GM19099 (cell line): ENCODE results near the gene PRKG1.

ENCODE experiments used
- POLR2A ChIP-seq: IDR thresholded peaks from 3 replicates; pipeline ENCODE4 v1.6.1; 2011; ENCODE audit warnings: low read depth; ENCODE audit not compliant: insufficient read length; ENCODE audit errors: extremely low read depth

Gene PRKG1

GRCh38 chr10:51289519-51289918, 215.2 kb downstream of the PRKG1 start:
- TF ChIP-seq POLR2A = no peak

GRCh38 chr10:51291961-51292360, 217.7 kb downstream of the PRKG1 start:
- TF ChIP-seq POLR2A = no peak

- no peak for TF ChIP-seq POLR2A
These were observed 223.2 kb downstream of the PRKG1 start for GRCh38 chr10:51297438-51297837.

- TF ChIP-seq POLR2A = no peak
These were observed 226.5 kb downstream of the PRKG1 start for GRCh38 chr10:51300617-51301304.

DNA sequence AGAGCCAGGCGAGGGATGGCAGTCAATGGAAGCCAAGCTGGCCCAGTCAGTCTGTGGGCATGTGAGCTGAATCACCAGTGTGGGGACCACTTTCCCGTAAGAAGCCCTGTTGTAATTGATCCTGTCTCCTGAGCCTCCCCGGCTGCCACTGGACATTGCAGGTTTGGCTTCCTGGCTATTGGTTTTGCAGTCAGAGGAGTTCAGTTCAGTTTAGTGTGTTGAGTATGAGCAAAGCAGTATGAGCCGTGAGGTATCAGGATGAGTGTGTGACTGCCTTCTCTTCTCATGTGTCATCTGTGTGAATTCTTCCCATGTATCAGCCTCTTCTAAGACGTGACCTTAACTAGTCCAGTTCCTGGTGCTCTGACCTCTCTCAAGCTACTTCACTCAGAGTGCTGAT, 227.4 kb downstream of the PRKG1 start:
- no peak for TF ChIP-seq POLR2A

DNA sequence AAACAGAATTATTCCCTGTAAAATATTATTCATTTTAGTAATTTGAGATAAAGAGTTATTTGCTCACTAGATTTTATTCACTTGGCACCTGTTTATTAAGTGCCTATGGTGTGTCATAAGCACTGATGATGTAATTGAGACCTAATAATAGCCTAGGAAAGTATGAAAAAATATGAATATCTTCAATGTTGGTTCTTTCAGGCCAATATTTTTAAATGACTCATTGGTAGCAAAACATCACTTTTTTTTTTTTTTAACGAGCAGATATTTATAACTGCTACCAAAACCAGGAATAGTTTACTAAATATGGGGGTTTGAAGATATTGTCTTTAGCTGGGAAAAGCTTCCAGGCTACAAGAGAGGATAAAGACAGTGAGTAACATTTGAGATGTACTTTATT, 228.0 kb downstream of the PRKG1 start:
- no peak for TF ChIP-seq POLR2A

DNA sequence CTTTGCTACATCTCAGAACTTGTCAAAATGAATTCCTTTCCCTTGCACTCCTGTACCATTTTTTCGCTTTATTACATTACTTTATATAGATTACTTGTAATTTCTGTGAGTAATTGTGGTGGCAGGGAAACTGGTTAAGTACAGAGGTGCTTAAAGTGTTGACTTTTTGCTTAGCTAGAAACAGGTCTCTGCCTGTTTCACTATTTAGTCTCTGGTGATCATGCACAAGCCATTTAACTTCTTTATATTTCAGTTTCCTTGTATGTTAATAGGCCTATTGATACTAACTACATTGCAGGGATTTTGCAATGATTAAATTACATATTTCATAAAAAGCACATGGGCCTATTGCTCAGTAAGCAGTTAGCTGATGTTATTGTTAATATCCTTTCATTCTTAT, 233.8 kb downstream of the PRKG1 start:
- TF ChIP-seq POLR2A = no peak

DNA sequence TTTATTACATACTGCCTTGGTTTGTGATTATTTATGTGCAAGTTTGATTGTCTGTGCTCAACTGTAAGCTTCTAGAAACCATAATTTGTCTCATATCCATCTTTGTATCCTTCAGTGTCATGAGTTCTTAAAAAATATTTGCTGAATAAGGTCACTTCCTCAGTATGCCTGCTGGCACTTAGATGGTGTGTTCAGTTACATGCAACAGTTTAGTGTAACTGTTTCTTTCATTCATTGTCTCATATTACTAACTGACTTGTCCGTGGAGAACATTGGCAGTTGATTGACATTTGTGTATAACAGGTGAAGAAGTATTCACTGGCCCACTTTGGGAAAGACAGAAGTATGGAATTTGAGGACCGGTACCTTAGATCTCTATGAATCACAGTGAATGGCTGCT, 236.9 kb downstream of the PRKG1 start:
- no peak for TF ChIP-seq POLR2A

- TF ChIP-seq POLR2A = no peak
These were observed 238.5 kb downstream of the PRKG1 start for GRCh38 chr10:51312817-51313216.

- no peak for TF ChIP-seq POLR2A
These were observed 239.0 kb downstream of the PRKG1 start for GRCh38 chr10:51313251-51313650.

DNA sequence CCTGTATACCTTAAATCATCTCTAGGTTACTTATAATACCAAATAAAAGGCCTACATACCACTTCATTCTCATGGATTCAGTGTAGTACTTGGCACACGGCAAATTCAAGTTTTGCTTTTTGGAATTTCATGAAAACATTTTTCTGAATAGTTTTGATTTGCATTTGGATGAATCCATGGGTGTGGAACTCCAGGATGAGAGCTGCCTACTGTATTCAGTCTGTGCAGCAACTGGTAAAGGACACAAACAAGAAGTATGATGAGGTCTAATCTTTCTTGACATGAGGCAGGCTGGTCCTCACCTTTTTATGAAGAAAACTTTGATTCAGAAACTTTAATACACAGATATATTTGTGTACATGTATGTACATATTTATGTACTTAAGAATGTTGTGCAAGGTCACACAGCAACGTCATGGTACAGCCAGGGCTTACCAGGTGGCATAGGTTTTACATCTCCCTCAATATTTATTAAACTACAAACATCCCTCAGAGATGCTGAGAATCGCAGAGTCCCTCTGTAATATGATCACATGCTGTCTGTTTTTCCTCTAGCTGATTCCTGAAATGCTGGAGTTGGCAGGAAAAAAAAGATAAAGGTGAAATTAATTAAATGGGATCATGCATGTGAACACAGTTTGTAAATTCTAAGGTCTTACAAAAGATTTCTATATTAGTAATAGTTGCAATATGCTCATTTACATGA, 239.6 kb downstream of the PRKG1 start:
- no peak for TF ChIP-seq POLR2A

DNA sequence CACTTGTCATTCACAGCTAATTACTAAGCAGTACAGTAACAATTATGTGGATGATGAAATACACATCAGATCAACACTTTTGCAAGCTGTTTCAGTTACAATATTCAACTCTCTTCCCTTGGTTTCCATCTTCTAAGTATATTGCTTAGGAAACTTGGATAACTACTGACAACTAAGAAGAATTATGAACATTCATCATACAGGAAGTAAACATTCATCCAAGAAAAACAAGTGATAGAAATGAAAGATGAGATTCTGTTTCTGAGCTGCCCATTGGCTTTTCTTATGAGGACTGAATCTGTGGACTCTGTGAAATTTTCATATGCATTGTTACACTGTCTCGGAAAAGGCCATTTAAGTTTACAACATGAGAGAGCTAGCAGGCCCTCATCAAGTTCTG, 240.2 kb downstream of the PRKG1 start:
- no peak for TF ChIP-seq POLR2A

- no peak for TF ChIP-seq POLR2A
These were observed 244.3 kb downstream of the PRKG1 start for GRCh38 chr10:51318399-51319172.

DNA sequence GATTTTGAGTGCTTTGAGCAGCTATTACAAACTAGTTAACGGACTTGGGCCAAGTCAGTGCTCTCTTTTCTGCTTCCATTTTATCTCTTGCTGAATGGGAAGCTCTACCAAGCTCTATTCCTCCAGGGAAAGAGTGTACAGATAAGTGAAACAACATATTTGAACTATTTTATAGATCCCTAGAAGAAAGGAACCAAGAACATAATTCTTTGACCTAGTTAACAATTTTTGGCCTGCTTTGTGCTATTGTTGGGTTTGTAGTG, 244.8 kb downstream of the PRKG1 start:
- no peak for TF ChIP-seq POLR2A

- no peak for TF ChIP-seq POLR2A
These were observed 247.0 kb downstream of the PRKG1 start for GRCh38 chr10:51321300-51321699.

DNA sequence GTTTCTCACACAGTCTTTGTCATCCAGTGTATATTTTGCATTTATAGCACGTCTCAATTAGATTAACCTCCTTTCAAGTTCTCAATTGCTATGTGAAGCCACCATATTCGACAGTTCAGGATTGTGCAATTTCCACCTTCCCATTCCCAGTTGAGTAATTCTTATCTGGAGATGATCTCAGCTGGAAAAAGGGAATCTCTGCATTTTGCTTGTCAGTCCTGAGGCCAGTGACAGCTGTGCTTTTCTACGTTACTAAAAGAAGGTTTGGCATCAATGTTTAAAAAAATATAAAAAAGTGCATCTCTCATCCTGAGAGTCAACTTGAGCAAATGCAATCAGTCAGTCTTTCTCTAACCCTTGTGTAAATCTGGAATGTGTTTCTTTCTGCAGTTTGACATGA, 247.7 kb downstream of the PRKG1 start:
- no peak for TF ChIP-seq POLR2A

- no peak for TF ChIP-seq POLR2A
These were observed 251.4 kb downstream of the PRKG1 start for GRCh38 chr10:51325649-51326048.

GRCh38 chr10:51326174-51326573, 251.9 kb downstream of the PRKG1 start:
- TF ChIP-seq POLR2A = no peak
